OCI-LY3 (cell line): ENCODE results near the gene ZNF443.
A peak's percentile ranks its signal among the peaks of the same experiment; 100 is the strongest.
"Not testable (repeated sequence)": the region's sequence is repeated elsewhere in the genome, so short reads cannot be mapped to it uniquely, and the experiment has no call there.

Source experiments
- H2AFZ ChIP-seq: fragments of 200-600, 300-600 bp; shearing (Covaris generic); 2 replicates; pipeline ENCODE4 v1.6.0; 2014; ENCODE audit warnings: antibody characterized with exemption, low read depth, low read length
- H3K27ac ChIP-seq: fragments of 200-600, 300-600 bp; sonication (generic); 2 replicates; pipeline ENCODE4 v1.5.1; 2014; ENCODE audit warnings: mild to moderate bottlenecking, low read length, moderate library complexity, mixed read lengths
- H3K27me3 ChIP-seq: fragments of 200-600, 300-600 bp; sonication (generic); 2 replicates; pipeline ENCODE4 v1.6.1; 2014; ENCODE audit warnings: low read depth, low read length, mixed read lengths
- H3K36me3 ChIP-seq: fragments of 200-600, 300-600 bp; sonication (generic); replicated peaks from 2 replicates; pipeline ENCODE3; 2014; ENCODE audit warnings: low read depth, low read length, mixed read lengths
- H3K4me1 ChIP-seq: fragments of 300-600, 200-600 bp; sonication (generic); 2 replicates; pipeline ENCODE4 v1.6.1; 2014; ENCODE audit warnings: low read length, mixed read lengths
- H3K4me2 ChIP-seq: fragments of 200-600, 300-600 bp; sonication (generic); 2 replicates; pipeline ENCODE4 v1.6.1; 2014; ENCODE audit warnings: low read length, mixed read lengths
- H3K4me3 ChIP-seq: fragments of 300-600, 200-600 bp; sonication (generic); 2 replicates; pipeline ENCODE4 v1.5.1; 2014; ENCODE audit warnings: antibody characterized with exemption, mild to moderate bottlenecking, low read length, moderate library complexity
- H3K79me2 ChIP-seq: fragments of 300-600, 200-600 bp; shearing (Covaris generic); 2 replicates; pipeline ENCODE4 v1.6.1; 2014; ENCODE audit warnings: mild to moderate bottlenecking, low read length, mixed read lengths
- H3K9ac ChIP-seq: fragments of 300-600, 200-600 bp; shearing (Covaris generic); 2 replicates; pipeline ENCODE4 v1.6.0; 2014; ENCODE audit warnings: mild to moderate bottlenecking, low read length, moderate library complexity
- H3K9me3 ChIP-seq: fragments of 200-600, 300-600 bp; shearing (Covaris generic); 2 replicates; pipeline ENCODE4 v1.6.1; 2014; ENCODE audit warnings: low read length, mixed read lengths; ENCODE audit not compliant: insufficient read depth
- H4K20me1 ChIP-seq: fragments of 200-600, 300-600 bp; sonication (generic); 2 replicates; pipeline ENCODE4 v1.6.1; 2016; ENCODE audit warnings: low read length, mixed read lengths; ENCODE audit not compliant: insufficient read depth
- CTCF ChIP-seq: fragments of 200-600, 300-600 bp; sonication (generic); IDR thresholded peaks from 2 replicates; pipeline ENCODE4 v1.5.1; 2014; ENCODE audit warnings: antibody characterized with exemption, low read length, low read depth
- EZH2phosphoT487 ChIP-seq: fragments of 200-600 bp; shearing (Covaris generic); IDR thresholded peaks from 2 replicates; pipeline ENCODE4 v1.6.1; 2018; ENCODE audit warnings: antibody characterized with exemption, mixed run types, low read depth

ZNF443 gene

GRCh38 chr19:12400633-12401502 lies 40.0 kb downstream of the ZNF443 start, which contains the start of gene ZNF799:
TSS of gene ZNF799 (minus strand) at chr19:12401271. CDS start at chr19:12401070, 201 bp downstream.
- H3K27ac ChIP-seq = peak within 1 kb of the TSS; percentile 38
- TF ChIP-seq EZH2phosphoT487 = no peak
- peak; percentile 17; the same call in 1 of the 2 replicates for TF ChIP-seq CTCF
- H3K4me3 ChIP-seq = peak within 1 kb of the TSS; percentile 89
- H3K4me2 ChIP-seq = peak within 1 kb of the TSS; percentile 72
- no peaks in the 10 kb centered on the region for H3K27me3 ChIP-seq
- H3K9me3 ChIP-seq = no peaks in the 10 kb centered on the region
- H2AFZ ChIP-seq = peak within 1 kb of the TSS; percentile 84
- peaks cover 5% of the 10 kb centered on the region; the same call in 1 of the 2 replicates for H3K79me2 ChIP-seq
- H3K36me3 ChIP-seq = no peaks in the 10 kb centered on the region
- peaks cover 4% of the 10 kb centered on the region for H3K4me1 ChIP-seq
- no peaks in the 10 kb centered on the region for H4K20me1 ChIP-seq
- H3K9ac ChIP-seq = peak within 1 kb of the TSS; percentile 77

GRCh38 chr19:12399901-12400632 lies 40.8 kb downstream of the ZNF443 start:
- peak overlapping the region; percentile 77 for H3K9ac ChIP-seq
- H4K20me1 ChIP-seq, H3K27me3 ChIP-seq, H3K79me2 ChIP-seq, H3K4me1 ChIP-seq, H3K9me3 ChIP-seq, H3K36me3 ChIP-seq: not testable (repeated sequence)
- H2AFZ ChIP-seq = peak overlapping the region; percentile 84; the same call in 1 of the 2 replicates
- H3K4me3 ChIP-seq = peak overlapping the region; percentile 89
- peak overlapping the region; percentile 72 for H3K4me2 ChIP-seq
- peak overlapping the region; percentile 38 for H3K27ac ChIP-seq

GRCh38 chr19:12391148-12391547 lies 49.7 kb downstream of the ZNF443 start:
- not testable (repeated sequence) for H3K9ac ChIP-seq, H3K4me3 ChIP-seq, H3K27ac ChIP-seq, H2AFZ ChIP-seq, H3K9me3 ChIP-seq, H3K4me2 ChIP-seq, H3K79me2 ChIP-seq, H4K20me1 ChIP-seq, H3K4me1 ChIP-seq, H3K36me3 ChIP-seq, H3K27me3 ChIP-seq

GRCh38 chr19:12386365-12386764 lies 54.5 kb downstream of the ZNF443 start:
- H4K20me1 ChIP-seq, H3K4me1 ChIP-seq: not testable (repeated sequence)

GRCh38 chr19:12380444-12380737 lies 60.4 kb downstream of the ZNF443 start:
- Histone ChIP-seq H3K79me2 (no peaks in the 10 kb centered on the region), H3K9ac (no peak overlapping the region), H3K9me3 (peaks cover 7% of the 10 kb centered on the region; the same call in 1 of the 2 replicates), H2AFZ (no peak overlapping the region), H3K36me3 (peaks cover 29% of the 10 kb centered on the region), H3K4me3 (no peak overlapping the region), H3K27me3 (no peaks in the 10 kb centered on the region), H4K20me1 (no peaks in the 10 kb centered on the region), H3K4me2 (no peak overlapping the region), H3K4me1 (no peaks in the 10 kb centered on the region), H3K27ac (no peak overlapping the region)
- TF ChIP-seq CTCF = no peak
- no peak for TF ChIP-seq EZH2phosphoT487

More at GRCh38 chr19:12386365-12386764, 54.5 kb downstream of the ZNF443 start:
- not testable (repeated sequence) for H3K9me3 ChIP-seq, H3K79me2 ChIP-seq, H3K4me2 ChIP-seq, H3K27me3 ChIP-seq, H3K4me3 ChIP-seq, H3K27ac ChIP-seq, H2AFZ ChIP-seq, H3K9ac ChIP-seq
- H3K36me3 ChIP-seq = peaks cover 15% of the 10 kb centered on the region
